ENCODE measurements around the gene CASKIN1.

Gene CASKIN1

DNA sequence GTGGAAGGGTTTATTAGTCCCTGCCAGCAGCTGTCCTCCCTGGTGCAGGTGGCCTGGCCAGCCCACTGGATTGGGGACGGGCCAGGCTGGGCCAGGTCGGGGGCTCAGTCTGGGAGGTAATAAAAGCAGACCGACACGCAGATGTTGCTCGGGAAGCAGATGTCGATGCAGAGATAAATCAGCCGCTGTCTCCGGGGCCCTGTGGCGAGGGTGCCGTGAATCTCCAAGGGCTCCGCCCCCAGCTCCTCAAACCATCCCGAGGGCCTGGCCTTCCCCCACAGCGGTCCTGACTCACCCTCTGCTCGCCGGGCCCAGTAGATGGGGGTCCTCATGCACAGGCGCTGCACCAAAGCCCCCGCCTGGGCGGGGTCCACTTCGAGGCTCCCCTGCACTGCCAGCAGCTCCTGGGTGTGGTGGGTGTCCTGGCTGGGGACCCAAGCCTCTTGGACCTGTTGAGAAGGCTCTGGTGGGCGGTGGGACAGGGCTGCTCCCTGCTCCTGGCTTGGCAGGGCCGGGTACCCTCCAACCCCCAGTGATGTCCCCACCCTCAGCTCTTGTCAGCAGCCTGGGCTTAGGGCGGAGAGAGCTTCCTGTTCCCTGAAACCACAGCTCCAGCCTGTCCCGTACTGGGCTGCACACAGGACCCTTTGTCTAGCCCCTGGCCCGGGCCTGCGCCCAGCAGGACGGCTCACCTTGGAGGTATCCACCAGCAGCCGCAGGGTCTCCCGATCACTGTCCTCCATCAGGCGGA lies 13.0 kb upstream of the CASKIN1 start:
- Histone ChIP-seq H2AFZ (ENCODE audit: low read length) (no peak overlapping the region), H4K20me1 (ENCODE audit: insufficient read depth, low read length, poor library complexity, severe bottlenecking) (no peaks in the 10 kb centered on the region), H3K79me2 (ENCODE audit: insufficient read depth, low read length) (peaks cover 22% of the 10 kb centered on the region), H3K4me3 (ENCODE audit: low read length, poor library complexity, severe bottlenecking) (no peak overlapping the region), H3K36me3 (ENCODE audit: insufficient read depth, low read length) (no peaks in the 10 kb centered on the region; the same call in 1 of the 2 replicates), H3F3A (ENCODE audit: low read depth) (no peaks in the 10 kb centered on the region), H3K9me3 (ENCODE audit: insufficient read depth, low read depth, low read length) (no peaks in the 10 kb centered on the region), H3K4me2 (ENCODE audit: low read depth, low read length, poor library complexity, severe bottlenecking) (no peak overlapping the region), H3K9me2 (replicated peaks; ENCODE audit: low read depth, low read length) (no peaks in the 10 kb centered on the region), H3K4me1 (ENCODE audit: insufficient read depth, low read length, poor library complexity, severe bottlenecking) (peaks cover 5% of the 10 kb centered on the region), H3K27me3 (ENCODE audit: insufficient read depth, low read length, poor library complexity, severe bottlenecking) (no peaks in the 10 kb centered on the region), H3K9ac (ENCODE audit: low read depth, low read length, poor library complexity, severe bottlenecking) (no peak overlapping the region)
- TF ChIP-seq, protein P1, sequence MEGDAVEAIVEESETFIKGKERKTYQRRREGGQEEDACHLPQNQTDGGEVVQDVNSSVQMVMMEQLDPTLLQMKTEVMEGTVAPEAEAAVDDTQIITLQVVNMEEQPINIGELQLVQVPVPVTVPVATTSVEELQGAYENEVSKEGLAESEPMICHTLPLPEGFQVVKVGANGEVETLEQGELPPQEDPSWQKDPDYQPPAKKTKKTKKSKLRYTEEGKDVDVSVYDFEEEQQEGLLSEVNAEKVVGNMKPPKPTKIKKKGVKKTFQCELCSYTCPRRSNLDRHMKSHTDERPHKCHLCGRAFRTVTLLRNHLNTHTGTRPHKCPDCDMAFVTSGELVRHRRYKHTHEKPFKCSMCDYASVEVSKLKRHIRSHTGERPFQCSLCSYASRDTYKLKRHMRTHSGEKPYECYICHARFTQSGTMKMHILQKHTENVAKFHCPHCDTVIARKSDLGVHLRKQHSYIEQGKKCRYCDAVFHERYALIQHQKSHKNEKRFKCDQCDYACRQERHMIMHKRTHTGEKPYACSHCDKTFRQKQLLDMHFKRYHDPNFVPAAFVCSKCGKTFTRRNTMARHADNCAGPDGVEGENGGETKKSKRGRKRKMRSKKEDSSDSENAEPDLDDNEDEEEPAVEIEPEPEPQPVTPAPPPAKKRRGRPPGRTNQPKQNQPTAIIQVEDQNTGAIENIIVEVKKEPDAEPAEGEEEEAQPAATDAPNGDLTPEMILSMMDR (conservative IDR thresholded peaks at IDR 0.05; ENCODE audit: low read length): no peak
- no peak for TF ChIP-seq EZH2phosphoT487 (IDR thresholded peaks at IDR 0.05; ENCODE audit: borderline replicate concordance)

DNA sequence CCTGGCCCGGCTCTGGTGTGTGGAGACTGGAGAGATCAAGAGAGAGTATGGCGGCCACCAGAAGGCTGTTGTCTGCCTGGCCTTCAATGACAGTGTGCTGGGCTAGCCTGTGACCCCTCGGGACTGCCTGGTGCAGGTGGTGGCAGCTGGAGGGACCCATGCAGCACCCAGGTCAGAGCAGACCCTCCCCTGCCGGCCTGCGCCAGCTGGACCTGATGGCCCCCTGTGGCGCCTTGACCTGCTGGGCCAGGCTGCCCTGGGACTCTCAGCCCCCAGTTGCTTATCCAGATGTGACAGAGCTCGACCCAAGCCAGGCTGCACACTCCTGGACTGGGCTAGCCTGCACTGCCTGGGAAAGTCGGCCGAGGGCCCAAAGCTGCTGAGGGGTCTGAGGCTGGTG lies 12.4 kb upstream of the CASKIN1 start:
- H4K20me1 ChIP-seq (ENCODE audit: insufficient read depth, low read length, poor library complexity, severe bottlenecking): no peaks in the 10 kb centered on the region
- H3K9me2 ChIP-seq (replicated peaks; ENCODE audit: low read depth, low read length): no peaks in the 10 kb centered on the region
- H3K79me2 ChIP-seq (ENCODE audit: insufficient read depth, low read length): peaks cover 22% of the 10 kb centered on the region
- no peak overlapping the region for H2AFZ ChIP-seq (ENCODE audit: low read length)
- H3K9me3 ChIP-seq (ENCODE audit: insufficient read depth, low read depth, low read length): no peaks in the 10 kb centered on the region
- H3K9ac ChIP-seq (ENCODE audit: low read depth, low read length, poor library complexity, severe bottlenecking): no peak overlapping the region
- TF ChIP-seq EZH2phosphoT487 (IDR thresholded peaks at IDR 0.05; ENCODE audit: borderline replicate concordance): no peak
- TF ChIP-seq, protein P1 (conservative IDR thresholded peaks at IDR 0.05; ENCODE audit: low read length): no peak
- no peaks in the 10 kb centered on the region; the same call in 1 of the 2 replicates for H3K36me3 ChIP-seq (ENCODE audit: insufficient read depth, low read length)
- no peak overlapping the region for H3K4me2 ChIP-seq (ENCODE audit: low read depth, low read length, poor library complexity, severe bottlenecking)
- H3K4me1 ChIP-seq (ENCODE audit: insufficient read depth, low read length, poor library complexity, severe bottlenecking): peaks cover 5% of the 10 kb centered on the region
- no peaks in the 10 kb centered on the region for H3F3A ChIP-seq (ENCODE audit: low read depth)
- no peaks in the 10 kb centered on the region for H3K27me3 ChIP-seq (ENCODE audit: insufficient read depth, low read length, poor library complexity, severe bottlenecking)
- H3K4me3 ChIP-seq (ENCODE audit: low read length, poor library complexity, severe bottlenecking): no peak overlapping the region

DNA sequence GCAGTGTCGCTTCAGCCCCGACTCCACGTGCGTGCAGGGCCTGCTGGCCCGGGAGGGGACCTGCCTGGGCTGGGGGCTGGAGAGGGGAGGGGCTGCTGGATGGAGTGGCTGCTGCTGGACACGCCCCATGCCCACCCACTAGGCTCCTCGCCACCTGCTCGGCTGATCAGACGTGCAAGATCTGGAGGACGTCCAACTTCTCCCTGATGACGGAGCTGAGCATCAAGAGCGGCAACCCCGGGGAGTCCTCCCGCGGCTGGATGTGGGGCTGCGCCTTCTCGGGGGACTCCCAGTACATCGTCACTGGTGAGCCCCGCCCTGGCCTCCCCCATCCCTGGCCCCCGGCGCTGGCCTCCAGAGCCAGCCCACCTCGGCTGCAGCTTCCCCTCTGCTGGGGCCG lies 11.9 kb upstream of the CASKIN1 start:
- Histone ChIP-seq H4K20me1 (ENCODE audit: insufficient read depth, low read length, poor library complexity, severe bottlenecking) (no peaks in the 10 kb centered on the region), H3F3A (ENCODE audit: low read depth) (no peaks in the 10 kb centered on the region), H3K4me1 (ENCODE audit: insufficient read depth, low read length, poor library complexity, severe bottlenecking) (peaks cover 2% of the 10 kb centered on the region), H3K4me2 (ENCODE audit: low read depth, low read length, poor library complexity, severe bottlenecking) (no peak overlapping the region), H3K79me2 (ENCODE audit: insufficient read depth, low read length) (peaks cover 17% of the 10 kb centered on the region), H3K9me3 (ENCODE audit: insufficient read depth, low read depth, low read length) (no peaks in the 10 kb centered on the region), H3K9ac (ENCODE audit: low read depth, low read length, poor library complexity, severe bottlenecking) (no peak overlapping the region), H3K4me3 (ENCODE audit: low read length, poor library complexity, severe bottlenecking) (no peak overlapping the region), H2AFZ (ENCODE audit: low read length) (no peak overlapping the region), H3K36me3 (ENCODE audit: insufficient read depth, low read length) (no peaks in the 10 kb centered on the region; the same call in 1 of the 2 replicates), H3K9me2 (replicated peaks; ENCODE audit: low read depth, low read length) (no peaks in the 10 kb centered on the region), H3K27me3 (ENCODE audit: insufficient read depth, low read length, poor library complexity, severe bottlenecking) (no peaks in the 10 kb centered on the region)
- no peak for TF ChIP-seq EZH2phosphoT487 (IDR thresholded peaks at IDR 0.05; ENCODE audit: borderline replicate concordance)
- TF ChIP-seq, protein P1 (conservative IDR thresholded peaks at IDR 0.05; ENCODE audit: low read length): no peak
